Measurements from ENCODE around the gene SH3BP4.

GRCh38 chr2:234999740-235000425 lies 48.1 kb downstream of the SH3BP4 start:
- TF ChIP-seq CTCF (IDR thresholded peaks at IDR 0.05; ENCODE audit: insufficient read depth, low read length, poor library complexity, severe bottlenecking) (no peak), EZH2phosphoT487 (conservative IDR thresholded peaks at IDR 0.05; ENCODE audit: low read length) (no peak)

All from SU-DHL-6 (cell line).